Fibroblast of the aortic adventitia (primary cell): ENCODE measurements around the gene COA3. TPM values are rescaled to one million over a fixed set of nuclear protein-coding genes. Genes with fewer than 3 reads are reported as not detected.
A peak's percentile ranks its signal among the peaks of the same experiment; 100 is the strongest.

Source experiments
- DNase-seq: peaks from one replicate; pipeline ENCODE4 v3.0.0-alpha.2; 2010; ENCODE audit warnings: low read depth
- H3K4me3 ChIP-seq: 2 replicates; pipeline ENCODE4 v1.5.1; 2011; ENCODE audit warnings: low read depth, mild to moderate bottlenecking, control low read depth, low read length, moderate library complexity
- total RNA-seq: library from RNA; depleted of rRNA; stranded (reverse); fragments of >200 nt; gene quantifications from 2 replicates; pipeline ENCODE4 v1.2.3, GENCODE V29; 2012; ENCODE audit warnings: low replicate concordance
- TF ChIP-seq, protein P1 (sequence below): IDR thresholded peaks from 2 replicates; pipeline ENCODE4 v1.5.1; 2011; ENCODE audit warnings: mild to moderate bottlenecking, low read length, control low read depth, inconsistent platforms; ENCODE audit not compliant: insufficient read depth

Gene COA3
- total RNA-seq, 1 donor: 67.5 TPM

DNA sequence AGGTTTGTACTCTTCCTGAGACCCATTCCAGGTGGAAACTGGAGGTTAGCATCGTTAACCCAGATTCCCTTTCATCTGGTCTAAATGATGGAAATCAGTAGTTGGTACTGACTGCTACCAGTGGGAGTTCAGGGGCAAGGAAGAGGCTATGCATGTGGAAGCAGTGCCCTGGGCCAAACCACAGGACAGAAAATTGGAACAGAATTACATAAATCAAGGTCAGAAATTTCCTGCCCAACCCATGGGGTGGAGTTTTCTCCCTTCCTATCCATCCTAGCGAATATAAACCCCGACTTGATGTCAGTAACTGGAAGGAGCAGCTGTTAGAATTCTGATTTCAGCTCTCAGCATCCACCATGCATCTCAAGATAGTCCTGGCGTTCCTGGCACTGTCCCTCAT, 45.8 kb upstream of the COA3 start, which contains the start of gene AOC2:
AOC2 (plus strand) TSS at position 310 of the 400 bp plus-strand sequence; CDS start at position 357, 47 bp downstream.
- TF ChIP-seq, protein P1, sequence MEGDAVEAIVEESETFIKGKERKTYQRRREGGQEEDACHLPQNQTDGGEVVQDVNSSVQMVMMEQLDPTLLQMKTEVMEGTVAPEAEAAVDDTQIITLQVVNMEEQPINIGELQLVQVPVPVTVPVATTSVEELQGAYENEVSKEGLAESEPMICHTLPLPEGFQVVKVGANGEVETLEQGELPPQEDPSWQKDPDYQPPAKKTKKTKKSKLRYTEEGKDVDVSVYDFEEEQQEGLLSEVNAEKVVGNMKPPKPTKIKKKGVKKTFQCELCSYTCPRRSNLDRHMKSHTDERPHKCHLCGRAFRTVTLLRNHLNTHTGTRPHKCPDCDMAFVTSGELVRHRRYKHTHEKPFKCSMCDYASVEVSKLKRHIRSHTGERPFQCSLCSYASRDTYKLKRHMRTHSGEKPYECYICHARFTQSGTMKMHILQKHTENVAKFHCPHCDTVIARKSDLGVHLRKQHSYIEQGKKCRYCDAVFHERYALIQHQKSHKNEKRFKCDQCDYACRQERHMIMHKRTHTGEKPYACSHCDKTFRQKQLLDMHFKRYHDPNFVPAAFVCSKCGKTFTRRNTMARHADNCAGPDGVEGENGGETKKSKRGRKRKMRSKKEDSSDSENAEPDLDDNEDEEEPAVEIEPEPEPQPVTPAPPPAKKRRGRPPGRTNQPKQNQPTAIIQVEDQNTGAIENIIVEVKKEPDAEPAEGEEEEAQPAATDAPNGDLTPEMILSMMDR: no peak
- H3K4me3 ChIP-seq: no peak within 1 kb of the TSS
- DNase-seq: peak; percentile 61

DNA sequence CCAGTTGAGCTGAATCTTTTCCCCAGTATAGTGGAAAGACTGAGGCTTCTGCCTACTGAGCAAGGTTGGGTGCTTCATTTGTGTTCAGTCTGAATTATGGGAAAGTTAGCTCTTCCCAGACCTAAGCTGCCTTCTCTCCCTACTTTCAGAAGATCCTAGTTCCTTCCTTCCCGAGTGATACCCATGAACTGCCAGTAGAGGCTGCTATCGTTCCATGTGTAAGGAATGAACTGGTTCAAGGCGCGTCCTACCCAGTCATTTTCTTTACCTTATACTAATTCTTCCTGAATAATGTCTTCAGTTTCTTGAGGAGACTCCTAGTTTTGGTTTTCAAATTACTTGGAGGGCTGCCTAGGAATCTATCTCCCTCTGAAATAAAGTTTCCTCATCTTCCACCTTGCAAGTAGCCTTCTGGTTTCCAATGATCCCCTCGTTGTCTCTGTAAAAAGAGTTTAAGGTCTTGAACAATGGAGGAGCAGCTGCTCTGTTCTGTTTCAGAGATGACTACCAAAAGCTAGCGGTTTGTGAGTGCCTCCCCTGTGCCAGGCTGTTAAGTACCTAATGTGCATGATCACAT, 44.9 kb upstream of the COA3 start:
- peak; percentile 85 for DNase-seq
- H3K4me3 ChIP-seq: no peak overlapping the region
- TF ChIP-seq, protein P1: peak; percentile 100

DNA sequence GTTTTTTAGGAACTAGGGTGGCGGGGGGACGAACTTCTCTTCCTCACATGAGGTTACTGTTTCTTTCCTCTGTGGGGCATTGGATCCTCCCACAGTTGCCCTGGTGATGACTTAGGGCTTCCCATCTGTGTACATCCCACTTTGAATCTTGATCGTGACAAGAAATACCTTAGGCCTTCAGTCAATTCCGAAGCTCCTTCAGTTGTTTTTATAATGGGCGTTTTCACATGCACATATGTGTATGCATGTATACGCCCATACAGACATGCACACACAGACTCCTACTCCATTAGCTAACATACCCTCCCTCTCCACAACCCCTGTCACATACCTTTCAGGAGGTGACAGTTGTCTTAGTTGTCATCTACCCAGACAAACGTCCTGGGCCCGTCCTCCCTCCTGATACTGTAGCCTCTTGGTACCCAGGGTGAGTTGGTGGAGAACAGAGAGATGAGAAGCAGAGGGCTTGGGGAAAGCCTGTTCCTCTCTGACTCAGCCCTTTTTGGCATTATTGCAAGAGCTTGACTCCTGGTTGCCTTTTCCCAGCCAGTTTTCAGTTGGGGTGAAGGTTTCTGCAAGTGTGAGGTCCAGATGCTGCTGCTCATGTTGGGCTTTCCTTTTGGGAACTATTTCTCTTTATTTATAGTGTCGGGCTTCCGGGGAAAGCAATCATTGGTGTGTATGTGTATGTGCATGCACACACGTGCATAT, 43.6 kb upstream of the COA3 start:
- peak; percentile 50 for DNase-seq
- TF ChIP-seq, protein P1: no peak
- H3K4me3 ChIP-seq: no peak overlapping the region

DNA sequence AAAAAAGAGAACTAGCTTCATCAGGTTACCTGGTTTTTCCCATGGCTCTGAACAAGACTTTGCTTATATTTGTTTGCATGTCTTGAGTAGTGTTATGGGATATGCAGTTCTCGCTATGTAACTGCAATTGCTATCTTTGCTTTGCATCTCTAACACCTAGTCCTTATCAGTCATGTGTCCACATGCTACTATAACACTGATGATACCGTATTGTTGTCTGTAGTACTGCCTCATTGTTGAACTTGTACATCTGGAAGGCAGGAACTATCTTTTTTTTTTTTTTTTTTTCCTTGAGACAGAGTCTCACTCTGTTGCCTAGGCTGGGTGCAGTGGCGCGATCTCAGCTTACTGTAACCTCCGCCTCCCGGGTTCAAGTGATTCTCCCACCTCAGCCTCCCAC, 37.2 kb upstream of the COA3 start:
- H3K4me3 ChIP-seq: no peak overlapping the region
- no peak for DNase-seq
- TF ChIP-seq, protein P1: no peak

DNA sequence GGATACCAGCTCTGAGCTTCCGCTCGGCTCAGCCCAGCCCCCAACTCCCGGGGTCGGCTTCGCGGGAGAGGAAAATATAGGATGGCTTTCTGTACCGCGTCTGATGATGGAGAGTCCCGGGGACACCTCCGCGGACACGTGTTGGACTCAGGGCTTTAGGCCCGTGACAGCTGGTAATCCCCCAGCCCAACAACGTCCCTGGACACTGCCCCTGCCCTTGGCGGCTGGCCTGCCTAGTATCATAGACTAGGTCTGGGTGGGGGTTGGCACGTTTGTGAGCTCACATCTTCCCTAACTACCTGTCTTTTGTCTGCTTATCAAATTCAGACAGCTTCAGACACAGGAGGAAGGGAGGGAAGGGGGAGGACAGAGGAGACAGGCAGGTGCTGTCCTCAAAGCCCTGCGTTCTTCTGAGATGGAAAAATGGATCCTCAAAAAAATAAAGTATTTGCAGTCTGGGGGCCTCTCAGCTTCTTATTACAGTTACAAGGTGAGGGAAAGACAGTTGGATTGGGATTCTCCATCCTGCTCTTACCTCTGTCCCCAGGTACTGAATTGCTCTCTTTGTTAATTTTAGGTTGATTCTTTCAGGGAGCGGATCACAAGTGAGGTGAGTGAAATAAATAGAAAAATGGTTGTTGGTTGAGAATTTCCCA, 35.4 kb upstream of the COA3 start:
- TF ChIP-seq, protein P1: no peak
- peak overlapping the region; percentile 97 for H3K4me3 ChIP-seq
- DNase-seq: no peak

DNA sequence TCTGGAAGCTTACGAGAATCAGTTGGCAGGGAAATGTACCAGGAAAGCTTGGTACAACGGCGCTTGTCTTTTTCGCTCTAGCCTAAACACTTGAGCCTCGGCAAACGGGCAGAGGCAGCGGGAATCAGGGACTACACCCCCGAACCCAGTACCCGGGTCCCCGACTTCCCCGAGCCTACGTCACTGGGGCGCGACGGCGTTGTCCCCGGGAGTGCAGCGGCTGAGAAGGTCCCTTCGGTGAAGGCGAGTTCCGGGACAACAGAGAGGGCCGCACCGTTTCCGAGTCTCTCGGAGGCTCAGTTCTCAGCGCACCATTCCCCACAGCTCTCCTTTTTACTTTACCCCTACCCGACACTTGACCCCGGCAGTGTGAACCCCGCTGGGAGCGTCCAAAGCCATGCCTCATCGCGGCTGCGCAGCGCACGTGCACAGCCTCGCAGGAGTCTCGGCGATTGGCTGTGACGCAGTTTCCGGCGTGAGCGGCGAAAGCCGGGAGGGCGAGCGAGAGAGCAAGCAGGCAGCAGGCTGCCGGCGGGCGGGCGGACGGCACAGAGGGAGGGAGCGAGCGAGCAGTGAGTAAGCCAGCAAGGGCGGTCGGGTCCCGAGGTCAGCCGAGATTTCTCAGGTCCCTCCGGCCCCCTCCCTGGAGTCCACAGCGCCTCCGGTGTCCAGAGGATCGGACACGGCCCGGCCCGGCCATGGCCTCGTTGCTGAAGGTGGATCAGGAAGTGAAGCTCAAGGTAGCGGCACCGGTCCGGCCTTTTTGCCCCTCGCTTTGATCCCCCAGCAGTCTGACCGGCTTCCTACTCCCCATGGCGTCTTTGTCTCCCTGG, 34.6 kb upstream of the COA3 start, which contains the start of gene PSME3:
PSME3 (plus strand) TSS at position 464 of the 833 bp plus-strand sequence; CDS start at position 699, 235 bp downstream.
- TF ChIP-seq, protein P1: no peak
- DNase-seq: peak; percentile 85
- H3K4me3 ChIP-seq: peak within 1 kb of the TSS; percentile 97
